Panc1 (cell line): ENCODE measurements around the gene RANBP3. TPM values are rescaled to one million over a fixed set of nuclear protein-coding genes. Genes with fewer than 3 reads are reported as not detected.

Experiments used
- ATAC-seq: fragments of 200-7000 bp; cut with Tn5 transposase; 2 replicates; pipeline ENCODE4 v1.9.1; 2020; ENCODE audit warnings: mild to moderate bottlenecking, moderate library complexity
- BruUV-seq: library from RNA; stranded (reverse); fragments of 400-500 nt; replicated peaks from 2 replicates; lab custom pipeline; 2021; lab: Mats Ljungman, UMichigan
- CTCF ChIA-PET: fragments of 300-600 bp; sonication (Branson Sonifier 250); formaldehyde crosslinking; loops from one replicate; lab custom pipeline; 2022; ENCODE audit warnings: antibody characterized with exemption; lab: Charles Lee
- POLR2A ChIA-PET: fragments of 300-600 bp; sonication (Branson Sonifier 250); formaldehyde crosslinking; loops from one replicate; lab custom pipeline; 2022; ENCODE audit warnings: antibody characterized with exemption; lab: Charles Lee
- DNase-seq: peaks from one replicate; pipeline ENCODE4 v3.0.0-alpha.2; 2010; ENCODE audit warnings: low read depth, low spot score
- H3K27ac ChIP-seq: 2 replicates; pipeline ENCODE4 v1.5.1; 2011; ENCODE audit warnings: mild to moderate bottlenecking, low read length, inconsistent platforms
- H3K27me3 ChIP-seq: fragments of 200-500 bp; sonication (Bioruptor generic); 2 replicates; pipeline ENCODE4 v1.6.0; 2014; ENCODE audit warnings: low read length, inconsistent platforms; ENCODE audit not compliant: control insufficient read depth, insufficient read depth
- H3K36me3 ChIP-seq: fragments of 200-500 bp; sonication (Bioruptor generic); 2 replicates; pipeline ENCODE4 v1.5.1; 2014; ENCODE audit warnings: inconsistent platforms, mild to moderate bottlenecking, low read length, moderate library complexity; ENCODE audit not compliant: control insufficient read depth, insufficient read depth
- H3K4me1 ChIP-seq: 2 replicates; pipeline ENCODE4 v1.5.1; 2011; ENCODE audit warnings: inconsistent platforms, mild to moderate bottlenecking, low read length, moderate library complexity; ENCODE audit not compliant: control insufficient read depth, insufficient read depth
- H3K4me3 ChIP-seq, 2 experiments: 2 replicates each; pipeline ENCODE4 v1.5.1; 2011 to 2012; ENCODE audit warnings: low read depth in 2 of 2, low read length in 2 of 2, mild to moderate bottlenecking in 2 of 2, inconsistent platforms in 1 of 2, moderate library complexity in 1 of 2
- H3K9me3 ChIP-seq: fragments of 200-500 bp; sonication (Bioruptor generic); 2 replicates; pipeline ENCODE4 v1.5.1; 2014; ENCODE audit warnings: low read depth, mild to moderate bottlenecking, inconsistent platforms, low read length, moderate library complexity; ENCODE audit not compliant: control insufficient read depth, insufficient read depth
- POLR2AphosphoS5 ChIP-seq: IDR thresholded peaks from 2 replicates; pipeline ENCODE4 v1.6.1; 2012; ENCODE audit warnings: mild to moderate bottlenecking, low read depth, low read length, moderate library complexity
- REST ChIP-seq, 2 experiments: IDR thresholded peaks; 2 replicates each; pipeline ENCODE4 v1.6.1; 2011 to 2012; ENCODE audit warnings: low read depth in 2 of 2, control low read depth in 1 of 2, low read length in 1 of 2, mild to moderate bottlenecking in 1 of 2, moderate library complexity in 1 of 2; ENCODE audit not compliant: insufficient read depth in 1 of 2
- SIN3A ChIP-seq: IDR thresholded peaks from 2 replicates; pipeline ENCODE4 v1.6.1; 2012; ENCODE audit warnings: low read depth, mild to moderate bottlenecking, low read length, moderate library complexity, borderline replicate concordance; ENCODE audit not compliant: insufficient read depth
- TCF7L2 ChIP-seq: IDR thresholded peaks from 2 replicates; pipeline ENCODE4 v1.6.1; 2011; ENCODE audit warnings: mild to moderate bottlenecking, low read depth, low read length, inconsistent platforms
- in situ Hi-C: cut with HindIII; loops from 2 replicates; pipeline ENCODE4 v1.10.0; 2016; ENCODE audit warnings: low sequenced_read_pairs, low pct_unique_long_range_greater_than_20kb
- intact Hi-C: fragments of 100-400 bp; cut with micrococcal nuclease; formaldehyde crosslinking; loops from one replicate; pipeline ENCODE4 v1.10.0; 2022; ENCODE audit not compliant: unreplicated experiment
- total RNA-seq: library from RNA; stranded (reverse); gene quantifications from one replicate; pipeline ENCODE4 v1.2.1, GENCODE V29; 2021; ENCODE audit not compliant: unreplicated experiment
- TF ChIP-seq, protein P1 (sequence below): fragments of 450-650 bp; IDR thresholded peaks from 2 replicates; pipeline ENCODE4 v1.5.1; 2017; ENCODE audit warnings: mild to moderate bottlenecking

RANBP3 gene
- total RNA-seq, 1 experiment from 2014 or later, result 54.6 TPM

DNA sequence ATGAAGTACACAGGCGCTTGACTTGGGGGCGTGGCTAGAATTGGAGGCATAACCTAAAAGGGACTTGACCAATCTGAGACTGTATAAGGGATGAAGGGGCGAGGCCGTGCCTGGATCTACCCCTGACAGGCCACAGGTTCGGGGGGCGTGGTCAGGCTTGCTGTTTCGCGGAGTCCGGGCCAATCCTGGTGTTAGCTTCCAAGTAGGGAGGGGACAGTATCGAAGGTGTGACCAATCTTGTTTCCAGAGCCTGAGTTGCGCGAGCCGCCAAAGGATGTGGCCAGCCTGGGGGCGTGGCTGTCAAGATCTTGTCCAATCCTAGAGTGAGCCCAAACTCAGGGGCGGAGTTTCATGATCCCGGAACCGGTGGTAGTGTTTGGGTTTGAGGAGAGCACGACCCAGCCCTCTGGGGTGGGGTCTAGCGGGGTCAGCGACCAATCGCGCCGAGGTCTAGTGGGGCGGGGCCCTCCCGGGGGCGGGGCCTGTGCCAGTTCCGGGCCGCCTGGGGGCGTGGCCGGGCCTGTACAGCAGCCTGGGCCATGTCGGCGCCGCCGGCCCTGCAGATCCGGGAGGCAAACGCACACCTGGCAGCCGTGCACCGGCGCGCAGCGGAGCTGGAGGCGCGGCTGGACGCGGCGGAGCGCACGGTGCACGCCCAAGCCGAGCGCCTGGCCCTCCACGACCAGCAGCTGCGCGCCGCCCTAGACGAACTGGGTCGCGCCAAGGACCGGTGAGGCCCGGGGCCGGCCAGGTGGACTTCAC lies 73.4 kb downstream of the RANBP3 start, which contains the start of gene VMAC:
Gene VMAC, plus strand, starts transcription at position 521 of the 762 bp plus-strand sequence. Its CDS starts 19 bp downstream, at position 540.
- BruUV-seq, result no TSS peak
- CTCF ChIA-PET, result interaction anchor here (1.2 kb wide), 1 partner anchor 101 kb away, joined by 6 read pairs; no protein-coding TSS in a partner anchor

DNA sequence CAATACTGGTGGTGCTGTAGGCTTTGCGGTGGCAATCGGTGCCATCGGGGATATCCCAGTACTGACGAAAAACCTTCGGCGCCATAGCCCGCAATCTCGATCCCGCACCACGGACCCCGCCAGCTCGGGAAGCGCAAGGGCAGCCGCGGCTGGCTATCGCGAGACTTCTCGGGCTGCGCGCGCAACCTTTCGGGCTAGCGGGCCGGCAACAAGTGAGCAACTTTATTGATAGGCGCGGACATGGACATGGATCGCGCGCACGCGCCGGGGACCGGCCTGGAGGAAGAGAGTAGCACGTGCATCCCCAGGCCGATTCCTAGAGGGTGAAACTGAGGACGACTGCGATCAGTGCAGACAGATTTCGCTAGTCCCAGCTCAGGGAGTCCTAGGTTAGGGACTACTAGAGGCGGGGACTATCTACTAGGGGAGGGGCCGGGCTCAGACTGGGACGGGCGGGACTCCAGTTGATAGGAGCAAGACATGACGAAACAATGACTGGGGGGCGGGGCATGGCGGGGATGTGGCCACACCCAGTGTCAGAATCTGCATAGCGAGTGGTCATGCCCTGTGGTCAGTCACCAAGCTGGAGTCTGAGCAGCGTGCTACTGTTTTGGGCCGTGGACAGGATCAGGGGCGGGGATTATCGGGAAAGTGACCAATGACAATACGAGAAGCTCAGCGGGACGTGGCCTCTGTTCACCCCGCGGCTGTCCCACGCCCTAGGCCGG lies 74.2 kb downstream of the RANBP3 start, which contains the start of gene NDUFA11:
Gene NDUFA11, minus strand, starts transcription at position 167 of the 728 bp plus-strand sequence. Its CDS starts 82 bp downstream, at position 85.
- ChIA-PET POLR2A (no interaction called here), CTCF (interaction anchor here (0.6 to 1.2 kb wide), 2 partner anchors 100 to 961 kb away, joined by 3 to 6 read pairs; no protein-coding TSS in a partner anchor)
- Histone ChIP-seq H3K4me3 (peak within 1 kb of the TSS; percentile 74 to 99), H3K36me3 (no peaks in the 10 kb centered on the region; the same call in 1 of the 2 replicates), H3K27me3 (no peaks in the 10 kb centered on the region), H3K27ac (peak within 1 kb of the TSS; percentile 91), H3K4me1 (no peaks in the 10 kb centered on the region), H3K9me3 (no peaks in the 10 kb centered on the region)
- TF ChIP-seq SIN3A, result no peak; the same call in 1 of the 2 replicates
- TF ChIP-seq, protein P1, sequence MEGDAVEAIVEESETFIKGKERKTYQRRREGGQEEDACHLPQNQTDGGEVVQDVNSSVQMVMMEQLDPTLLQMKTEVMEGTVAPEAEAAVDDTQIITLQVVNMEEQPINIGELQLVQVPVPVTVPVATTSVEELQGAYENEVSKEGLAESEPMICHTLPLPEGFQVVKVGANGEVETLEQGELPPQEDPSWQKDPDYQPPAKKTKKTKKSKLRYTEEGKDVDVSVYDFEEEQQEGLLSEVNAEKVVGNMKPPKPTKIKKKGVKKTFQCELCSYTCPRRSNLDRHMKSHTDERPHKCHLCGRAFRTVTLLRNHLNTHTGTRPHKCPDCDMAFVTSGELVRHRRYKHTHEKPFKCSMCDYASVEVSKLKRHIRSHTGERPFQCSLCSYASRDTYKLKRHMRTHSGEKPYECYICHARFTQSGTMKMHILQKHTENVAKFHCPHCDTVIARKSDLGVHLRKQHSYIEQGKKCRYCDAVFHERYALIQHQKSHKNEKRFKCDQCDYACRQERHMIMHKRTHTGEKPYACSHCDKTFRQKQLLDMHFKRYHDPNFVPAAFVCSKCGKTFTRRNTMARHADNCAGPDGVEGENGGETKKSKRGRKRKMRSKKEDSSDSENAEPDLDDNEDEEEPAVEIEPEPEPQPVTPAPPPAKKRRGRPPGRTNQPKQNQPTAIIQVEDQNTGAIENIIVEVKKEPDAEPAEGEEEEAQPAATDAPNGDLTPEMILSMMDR, result no peak
- peak; percentile 62 for TF ChIP-seq POLR2AphosphoS5
- no peak for TF ChIP-seq TCF7L2
- TF ChIP-seq REST (IDR thresholded peaks at IDR 0.05; ENCODE audit: insufficient read depth in 1 of 2, low read depth in 2 of 2, low read length in 1 of 2), result peak in 1 of 2 experiments; percentile 52; a peak in 1 of 4 replicates
- DNase-seq (no peak), ATAC-seq (peak; percentile 84)
- in situ Hi-C loops, result no loop called here
- intact Hi-C loops, result no loop called here
- BruUV-seq, result no TSS peak

More for the DNA sequence above, 73.4 kb downstream of the RANBP3 start, which contains the start of gene VMAC:
- intact Hi-C loops (no loop called here), in situ Hi-C loops (no loop called here)
- Histone ChIP-seq H3K9me3 (no peaks in the 10 kb centered on the region), H3K27ac (peak within 1 kb of the TSS; percentile 91), H3K36me3 (no peaks in the 10 kb centered on the region; the same call in 1 of the 2 replicates), H3K4me1 (no peaks in the 10 kb centered on the region), H3K4me3 (peak within 1 kb of the TSS; percentile 83 to 99), H3K27me3 (no peaks in the 10 kb centered on the region)
- ATAC-seq, result peak; percentile 91
- POLR2A ChIA-PET, result no interaction called here
- TF ChIP-seq REST (IDR thresholded peaks at IDR 0.05; ENCODE audit: insufficient read depth in 1 of 2, low read depth in 2 of 2, low read length in 1 of 2) (no peak), TCF7L2 (peak; percentile 95)
- peak; percentile 97 for DNase-seq
